HepG2 (cell line): ENCODE measurements around the gene RHOBTB3. TPM values are rescaled to one million over a fixed set of nuclear protein-coding genes. Genes with fewer than 3 reads are reported as not detected.

Experiments used
- ATF2 ChIP-seq: sonication (generic); formaldehyde crosslinking; IDR thresholded peaks from 2 replicates; pipeline ENCODE4 v1.4.0; 2020; ENCODE audit warnings: missing genetic modification reagents
- BRD4 ChIP-seq: sonication (generic); formaldehyde crosslinking; IDR thresholded peaks from 2 replicates; pipeline ENCODE4 v1.4.0; 2020; ENCODE audit warnings: missing genetic modification reagents
- DR1 ChIP-seq: sonication (generic); formaldehyde crosslinking; IDR thresholded peaks from 2 replicates; pipeline ENCODE4 v1.8.0; 2021; ENCODE audit warnings: mild to moderate bottlenecking, missing genetic modification reagents, inconsistent platforms
- HMG20A ChIP-seq: IDR thresholded peaks from 2 replicates; pipeline ENCODE4 v1.6.1; 2016; ENCODE audit warnings: borderline replicate concordance
- MAX ChIP-seq: IDR thresholded peaks from 2 replicates; pipeline ENCODE4 v1.6.1; 2012; ENCODE audit warnings: inconsistent platforms
- MEIS1 ChIP-seq: sonication (generic); formaldehyde crosslinking; IDR thresholded peaks from 2 replicates; pipeline ENCODE4 v1.9.0; 2021; ENCODE audit warnings: mild to moderate bottlenecking, missing genetic modification reagents, moderate library complexity, borderline replicate concordance
- NFYB ChIP-seq: sonication (generic); formaldehyde crosslinking; IDR thresholded peaks from 2 replicates; pipeline ENCODE4 v1.4.0; 2020; ENCODE audit warnings: missing genetic modification reagents
- PHF20 ChIP-seq: sonication (generic); formaldehyde crosslinking; IDR thresholded peaks from 2 replicates; pipeline ENCODE4 v1.5.0; 2020; ENCODE audit warnings: mild to moderate bottlenecking, missing genetic modification reagents
- ZBTB20 ChIP-seq: sonication (generic); formaldehyde crosslinking; IDR thresholded peaks from 2 replicates; pipeline ENCODE4 v1.8.1; 2023; ENCODE audit warnings: missing genetic modification reagents, low read depth, mild to moderate bottlenecking, borderline replicate concordance
- ZNF431 ChIP-seq: sonication (generic); formaldehyde crosslinking; IDR thresholded peaks from 2 replicates; pipeline ENCODE4 v1.9.0; 2022; ENCODE audit warnings: missing genetic modification reagents, low read depth, mild to moderate bottlenecking, borderline replicate concordance
- ZNF598 ChIP-seq: sonication (generic); formaldehyde crosslinking; IDR thresholded peaks from 2 replicates; pipeline ENCODE4 v1.5.1; 2020; ENCODE audit warnings: mild to moderate bottlenecking, missing genetic modification reagents, borderline replicate concordance
- ZNF788 ChIP-seq: sonication (generic); formaldehyde crosslinking; IDR thresholded peaks from 2 replicates; pipeline ENCODE4 v1.5.0; 2020; ENCODE audit warnings: mild to moderate bottlenecking, missing genetic modification reagents, borderline replicate concordance
- polyA plus RNA-seq, 8 experiments: library from polyadenylated mRNA; depleted of rRNA in 3 of 8; stranded (reverse) in 7 of 8; unstranded in 1 of 8; fragments of >200 nt; fragmentation: Illumina TruSeq in 4 of 8; extraction: Trizol in 4 of 8; gene quantifications; 2 replicates each; pipeline versions ENCODE4 v1.2.1 to v1.2.3, GENCODE V29; 2011 to 2016; ENCODE audit warnings: low read depth in 4 of 8, missing spikeins in 1 of 8, mixed read lengths in 1 of 8; ENCODE audit not compliant: insufficient read depth in 1 of 8
- total RNA-seq, 5 experiments: library from RNA; depleted of rRNA; stranded (reverse); fragments of >200 nt; fragmentation: Illumina TruSeq; extraction: Trizol; gene quantifications; 2 replicates each; pipeline ENCODE4 v1.2.3, GENCODE V29; 2016; ENCODE audit warnings: low read depth in 1 of 5
- TF ChIP-seq, protein P1 (sequence below): sonication (generic); formaldehyde crosslinking; IDR thresholded peaks from 2 replicates; pipeline ENCODE4 v1.9.0; 2021; ENCODE audit warnings: mild to moderate bottlenecking, missing genetic modification reagents
- TF ChIP-seq, protein P2 (sequence below): sonication (generic); formaldehyde crosslinking; IDR thresholded peaks from 2 replicates; pipeline ENCODE4 v1.5.1; 2020; ENCODE audit warnings: mild to moderate bottlenecking, missing genetic modification reagents, borderline replicate concordance

RHOBTB3 gene
- total and polyA plus RNA-seq, 2 of the 13 experiments (the other 11 are each of a cell fraction or from before 2014, with no cell fraction given) = 31.6 to 35.4 TPM

DNA sequence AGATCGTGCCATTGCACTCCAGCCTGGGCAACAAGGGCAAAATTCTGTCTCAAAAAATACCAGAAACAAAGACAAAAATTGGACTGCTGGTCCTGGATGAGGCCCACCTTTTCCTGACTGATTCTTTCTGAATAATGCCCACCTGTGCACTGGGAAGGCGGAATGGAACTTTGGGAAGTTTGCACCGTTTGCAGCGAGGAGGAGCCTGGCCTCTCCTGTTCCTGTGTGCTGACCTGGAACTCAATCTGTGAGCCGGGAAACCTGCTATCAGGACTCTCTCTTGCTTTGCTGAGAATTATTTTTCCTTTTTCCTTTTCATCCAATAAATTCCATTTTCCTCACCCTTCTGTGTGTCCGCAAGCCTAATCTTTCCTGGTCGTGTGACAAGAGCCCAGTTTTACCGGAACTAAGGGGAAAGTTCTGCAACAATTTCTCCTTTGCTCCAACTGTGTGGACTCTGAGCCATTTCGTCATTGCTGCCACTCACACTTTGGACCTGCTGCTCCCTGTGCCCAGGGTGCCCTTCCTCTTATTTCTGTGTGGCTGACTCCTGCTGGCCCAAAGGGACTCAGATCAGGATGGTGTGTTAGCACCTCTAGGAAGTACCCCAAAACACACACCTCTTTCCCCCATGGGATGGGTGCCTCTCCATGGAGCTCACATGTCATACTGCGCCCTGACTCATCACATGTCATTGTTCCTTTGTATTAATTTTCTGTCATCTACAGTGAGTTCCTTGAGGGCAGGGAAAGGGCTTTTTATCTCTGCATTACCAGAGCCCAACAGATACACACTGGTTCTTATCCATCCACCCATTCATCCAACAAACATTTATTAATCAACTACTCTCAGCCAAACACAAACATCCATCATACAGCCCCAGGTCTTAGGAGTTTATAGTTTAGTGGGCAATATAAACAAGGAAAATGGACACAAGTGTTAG lies 96.1 kb downstream of the RHOBTB3 start (continued):
- TF ChIP-seq ATF2 (peak; percentile 97), BRD4 (CRISPR knock-in tag) (peak; percentile 82; the same call in 1 of the 2 replicates), ZNF431 (CRISPR knock-in tag) (peak; percentile 68; the same call in 1 of the 2 replicates), MAX (peak; percentile 40; the same call in 1 of the 2 replicates), ZNF788 (CRISPR knock-in tag) (peak; percentile 85), DR1 (CRISPR knock-in tag) (no peak), HMG20A (CRISPR knock-in tag) (peak; percentile 91), ZNF598 (CRISPR knock-in tag) (peak; percentile 63; the same call in 1 of the 2 replicates), NFYB (CRISPR knock-in tag) (no peak), PHF20 (CRISPR knock-in tag) (peak; percentile 48; the same call in 1 of the 2 replicates), ZBTB20 (CRISPR knock-in tag) (peak; percentile 36; the same call in 1 of the 2 replicates), MEIS1 (CRISPR knock-in tag) (peak; percentile 69)
- TF ChIP-seq, protein P1, sequence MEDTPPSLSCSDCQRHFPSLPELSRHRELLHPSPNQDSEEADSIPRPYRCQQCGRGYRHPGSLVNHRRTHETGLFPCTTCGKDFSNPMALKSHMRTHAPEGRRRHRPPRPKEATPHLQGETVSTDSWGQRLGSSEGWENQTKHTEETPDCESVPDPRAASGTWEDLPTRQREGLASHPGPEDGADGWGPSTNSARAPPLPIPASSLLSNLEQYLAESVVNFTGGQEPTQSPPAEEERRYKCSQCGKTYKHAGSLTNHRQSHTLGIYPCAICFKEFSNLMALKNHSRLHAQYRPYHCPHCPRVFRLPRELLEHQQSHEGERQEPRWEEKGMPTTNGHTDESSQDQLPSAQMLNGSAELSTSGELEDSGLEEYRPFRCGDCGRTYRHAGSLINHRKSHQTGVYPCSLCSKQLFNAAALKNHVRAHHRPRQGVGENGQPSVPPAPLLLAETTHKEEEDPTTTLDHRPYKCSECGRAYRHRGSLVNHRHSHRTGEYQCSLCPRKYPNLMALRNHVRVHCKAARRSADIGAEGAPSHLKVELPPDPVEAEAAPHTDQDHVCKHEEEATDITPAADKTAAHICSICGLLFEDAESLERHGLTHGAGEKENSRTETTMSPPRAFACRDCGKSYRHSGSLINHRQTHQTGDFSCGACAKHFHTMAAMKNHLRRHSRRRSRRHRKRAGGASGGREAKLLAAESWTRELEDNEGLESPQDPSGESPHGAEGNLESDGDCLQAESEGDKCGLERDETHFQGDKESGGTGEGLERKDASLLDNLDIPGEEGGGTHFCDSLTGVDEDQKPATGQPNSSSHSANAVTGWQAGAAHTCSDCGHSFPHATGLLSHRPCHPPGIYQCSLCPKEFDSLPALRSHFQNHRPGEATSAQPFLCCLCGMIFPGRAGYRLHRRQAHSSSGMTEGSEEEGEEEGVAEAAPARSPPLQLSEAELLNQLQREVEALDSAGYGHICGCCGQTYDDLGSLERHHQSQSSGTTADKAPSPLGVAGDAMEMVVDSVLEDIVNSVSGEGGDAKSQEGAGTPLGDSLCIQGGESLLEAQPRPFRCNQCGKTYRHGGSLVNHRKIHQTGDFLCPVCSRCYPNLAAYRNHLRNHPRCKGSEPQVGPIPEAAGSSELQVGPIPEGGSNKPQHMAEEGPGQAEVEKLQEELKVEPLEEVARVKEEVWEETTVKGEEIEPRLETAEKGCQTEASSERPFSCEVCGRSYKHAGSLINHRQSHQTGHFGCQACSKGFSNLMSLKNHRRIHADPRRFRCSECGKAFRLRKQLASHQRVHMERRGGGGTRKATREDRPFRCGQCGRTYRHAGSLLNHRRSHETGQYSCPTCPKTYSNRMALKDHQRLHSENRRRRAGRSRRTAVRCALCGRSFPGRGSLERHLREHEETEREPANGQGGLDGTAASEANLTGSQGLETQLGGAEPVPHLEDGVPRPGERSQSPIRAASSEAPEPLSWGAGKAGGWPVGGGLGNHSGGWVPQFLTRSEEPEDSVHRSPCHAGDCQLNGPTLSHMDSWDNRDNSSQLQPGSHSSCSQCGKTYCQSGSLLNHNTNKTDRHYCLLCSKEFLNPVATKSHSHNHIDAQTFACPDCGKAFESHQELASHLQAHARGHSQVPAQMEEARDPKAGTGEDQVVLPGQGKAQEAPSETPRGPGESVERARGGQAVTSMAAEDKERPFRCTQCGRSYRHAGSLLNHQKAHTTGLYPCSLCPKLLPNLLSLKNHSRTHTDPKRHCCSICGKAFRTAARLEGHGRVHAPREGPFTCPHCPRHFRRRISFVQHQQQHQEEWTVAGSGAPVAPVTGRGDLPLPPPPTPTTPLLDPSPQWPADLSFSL = no peak
- TF ChIP-seq, protein P2, sequence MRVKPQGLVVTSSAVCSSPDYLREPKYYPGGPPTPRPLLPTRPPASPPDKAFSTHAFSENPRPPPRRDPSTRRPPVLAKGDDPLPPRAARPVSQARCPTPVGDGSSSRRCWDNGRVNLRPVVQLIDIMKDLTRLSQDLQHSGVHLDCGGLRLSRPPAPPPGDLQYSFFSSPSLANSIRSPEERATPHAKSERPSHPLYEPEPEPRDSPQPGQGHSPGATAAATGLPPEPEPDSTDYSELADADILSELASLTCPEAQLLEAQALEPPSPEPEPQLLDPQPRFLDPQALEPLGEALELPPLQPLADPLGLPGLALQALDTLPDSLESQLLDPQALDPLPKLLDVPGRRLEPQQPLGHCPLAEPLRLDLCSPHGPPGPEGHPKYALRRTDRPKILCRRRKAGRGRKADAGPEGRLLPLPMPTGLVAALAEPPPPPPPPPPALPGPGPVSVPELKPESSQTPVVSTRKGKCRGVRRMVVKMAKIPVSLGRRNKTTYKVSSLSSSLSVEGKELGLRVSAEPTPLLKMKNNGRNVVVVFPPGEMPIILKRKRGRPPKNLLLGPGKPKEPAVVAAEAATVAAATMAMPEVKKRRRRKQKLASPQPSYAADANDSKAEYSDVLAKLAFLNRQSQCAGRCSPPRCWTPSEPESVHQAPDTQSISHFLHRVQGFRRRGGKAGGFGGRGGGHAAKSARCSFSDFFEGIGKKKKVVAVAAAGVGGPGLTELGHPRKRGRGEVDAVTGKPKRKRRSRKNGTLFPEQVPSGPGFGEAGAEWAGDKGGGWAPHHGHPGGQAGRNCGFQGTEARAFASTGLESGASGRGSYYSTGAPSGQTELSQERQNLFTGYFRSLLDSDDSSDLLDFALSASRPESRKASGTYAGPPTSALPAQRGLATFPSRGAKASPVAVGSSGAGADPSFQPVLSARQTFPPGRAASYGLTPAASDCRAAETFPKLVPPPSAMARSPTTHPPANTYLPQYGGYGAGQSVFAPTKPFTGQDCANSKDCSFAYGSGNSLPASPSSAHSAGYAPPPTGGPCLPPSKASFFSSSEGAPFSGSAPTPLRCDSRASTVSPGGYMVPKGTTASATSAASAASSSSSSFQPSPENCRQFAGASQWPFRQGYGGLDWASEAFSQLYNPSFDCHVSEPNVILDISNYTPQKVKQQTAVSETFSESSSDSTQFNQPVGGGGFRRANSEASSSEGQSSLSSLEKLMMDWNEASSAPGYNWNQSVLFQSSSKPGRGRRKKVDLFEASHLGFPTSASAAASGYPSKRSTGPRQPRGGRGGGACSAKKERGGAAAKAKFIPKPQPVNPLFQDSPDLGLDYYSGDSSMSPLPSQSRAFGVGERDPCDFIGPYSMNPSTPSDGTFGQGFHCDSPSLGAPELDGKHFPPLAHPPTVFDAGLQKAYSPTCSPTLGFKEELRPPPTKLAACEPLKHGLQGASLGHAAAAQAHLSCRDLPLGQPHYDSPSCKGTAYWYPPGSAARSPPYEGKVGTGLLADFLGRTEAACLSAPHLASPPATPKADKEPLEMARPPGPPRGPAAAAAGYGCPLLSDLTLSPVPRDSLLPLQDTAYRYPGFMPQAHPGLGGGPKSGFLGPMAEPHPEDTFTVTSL (CRISPR knock-in tag) = peak; percentile 92
